Measurements from ENCODE around the gene SH3TC1.

Gene SH3TC1

GRCh38 chr4:8237256-8237989, 38.3 kb downstream of the SH3TC1 start:
- no peak for DNase-seq (ENCODE audit: low read depth)
- H3K4me3 ChIP-seq (ENCODE audit: low read depth, low read length): no peak overlapping the region
- TF ChIP-seq, protein P1, sequence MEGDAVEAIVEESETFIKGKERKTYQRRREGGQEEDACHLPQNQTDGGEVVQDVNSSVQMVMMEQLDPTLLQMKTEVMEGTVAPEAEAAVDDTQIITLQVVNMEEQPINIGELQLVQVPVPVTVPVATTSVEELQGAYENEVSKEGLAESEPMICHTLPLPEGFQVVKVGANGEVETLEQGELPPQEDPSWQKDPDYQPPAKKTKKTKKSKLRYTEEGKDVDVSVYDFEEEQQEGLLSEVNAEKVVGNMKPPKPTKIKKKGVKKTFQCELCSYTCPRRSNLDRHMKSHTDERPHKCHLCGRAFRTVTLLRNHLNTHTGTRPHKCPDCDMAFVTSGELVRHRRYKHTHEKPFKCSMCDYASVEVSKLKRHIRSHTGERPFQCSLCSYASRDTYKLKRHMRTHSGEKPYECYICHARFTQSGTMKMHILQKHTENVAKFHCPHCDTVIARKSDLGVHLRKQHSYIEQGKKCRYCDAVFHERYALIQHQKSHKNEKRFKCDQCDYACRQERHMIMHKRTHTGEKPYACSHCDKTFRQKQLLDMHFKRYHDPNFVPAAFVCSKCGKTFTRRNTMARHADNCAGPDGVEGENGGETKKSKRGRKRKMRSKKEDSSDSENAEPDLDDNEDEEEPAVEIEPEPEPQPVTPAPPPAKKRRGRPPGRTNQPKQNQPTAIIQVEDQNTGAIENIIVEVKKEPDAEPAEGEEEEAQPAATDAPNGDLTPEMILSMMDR (IDR thresholded peaks at IDR 0.05; ENCODE audit: low read depth, low read length): no peak
- TF ChIP-seq MYC (IDR thresholded peaks at IDR 0.05; ENCODE audit: low read depth, low read length) (no peak), POLR2A (IDR thresholded peaks at IDR 0.05; ENCODE audit: extremely low read depth, insufficient read length) (no peak)
- TF ChIP-seq, protein P2, sequence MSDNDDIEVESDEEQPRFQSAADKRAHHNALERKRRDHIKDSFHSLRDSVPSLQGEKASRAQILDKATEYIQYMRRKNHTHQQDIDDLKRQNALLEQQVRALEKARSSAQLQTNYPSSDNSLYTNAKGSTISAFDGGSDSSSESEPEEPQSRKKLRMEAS (IDR thresholded peaks at IDR 0.05; ENCODE audit: low read depth, low read length): no peak

DNA sequence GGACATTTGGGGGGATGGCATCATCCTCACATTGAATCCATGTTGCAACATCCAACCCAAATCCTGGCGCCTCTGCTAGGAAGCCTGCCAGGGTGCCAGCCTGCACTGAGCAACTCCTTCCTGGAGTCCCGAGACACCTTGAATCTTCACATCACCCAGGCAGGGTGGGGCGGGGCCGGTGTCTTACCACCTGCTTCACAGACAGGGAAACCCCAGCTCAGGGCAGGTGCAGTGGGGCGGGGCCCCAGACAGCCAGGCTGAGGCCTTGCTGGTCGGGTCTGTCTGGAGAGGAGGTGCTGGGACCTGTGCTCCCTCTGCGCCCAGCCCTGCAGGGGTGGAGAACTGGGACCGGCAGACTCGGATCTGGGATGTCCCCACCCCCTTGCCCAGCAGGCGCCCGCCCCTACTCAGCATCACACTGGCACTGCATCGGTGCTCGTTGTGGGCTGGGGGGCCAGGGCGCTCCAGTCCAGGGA, 39.0 kb downstream of the SH3TC1 start:
- TF ChIP-seq POLR2A (IDR thresholded peaks at IDR 0.05; ENCODE audit: extremely low read depth, insufficient read length): no peak
- no peak for TF ChIP-seq MYC (IDR thresholded peaks at IDR 0.05; ENCODE audit: low read depth, low read length)
- TF ChIP-seq, protein P2 (IDR thresholded peaks at IDR 0.05; ENCODE audit: low read depth, low read length): no peak
- TF ChIP-seq, protein P1 (IDR thresholded peaks at IDR 0.05; ENCODE audit: low read depth, low read length): no peak
- no peak overlapping the region for H3K4me3 ChIP-seq (ENCODE audit: low read depth, low read length)

GRCh38 chr4:8238515-8239053, 39.5 kb downstream of the SH3TC1 start:
- no peak overlapping the region for H3K4me3 ChIP-seq (ENCODE audit: low read depth, low read length)
- TF ChIP-seq, protein P2 (IDR thresholded peaks at IDR 0.05; ENCODE audit: low read depth, low read length): no peak
- TF ChIP-seq POLR2A (IDR thresholded peaks at IDR 0.05; ENCODE audit: extremely low read depth, insufficient read length): no peak
- TF ChIP-seq, protein P1 (IDR thresholded peaks at IDR 0.05; ENCODE audit: low read depth, low read length): peak; percentile 33
- TF ChIP-seq MYC (IDR thresholded peaks at IDR 0.05; ENCODE audit: low read depth, low read length): no peak
- DNase-seq (ENCODE audit: low read depth): no peak

More for the DNA sequence above, 39.0 kb downstream of the SH3TC1 start:
- no peak for DNase-seq (ENCODE audit: low read depth)

DNA sequence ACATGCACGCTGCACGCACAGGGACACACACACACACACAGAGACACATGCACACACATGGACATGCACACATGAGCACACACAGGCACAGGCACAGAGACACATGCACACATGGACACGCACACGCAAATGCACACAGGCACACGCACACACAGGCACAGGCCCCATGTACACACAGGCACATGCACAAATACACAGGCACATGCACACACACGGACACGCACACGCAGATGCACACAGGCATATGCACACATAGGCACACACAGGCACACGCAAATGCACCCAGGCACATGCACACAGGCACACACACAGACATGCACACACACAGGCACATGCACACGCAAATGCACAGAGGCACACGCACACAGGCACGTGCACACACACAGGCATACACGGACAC, 40.1 kb downstream of the SH3TC1 start:
- DNase-seq (ENCODE audit: low read depth): no peak
- TF ChIP-seq, protein P1 (IDR thresholded peaks at IDR 0.05; ENCODE audit: low read depth, low read length): no peak
- TF ChIP-seq, protein P2 (IDR thresholded peaks at IDR 0.05; ENCODE audit: low read depth, low read length): peak; percentile 12; the same call in 1 of the 2 replicates
- no peak overlapping the region for H3K4me3 ChIP-seq (ENCODE audit: low read depth, low read length)

- no peak for DNase-seq (ENCODE audit: low read depth)
- no peak overlapping the region for H3K4me3 ChIP-seq (ENCODE audit: low read depth, low read length)
- TF ChIP-seq, protein P1 (IDR thresholded peaks at IDR 0.05; ENCODE audit: low read depth, low read length): no peak
- TF ChIP-seq, protein P2 (IDR thresholded peaks at IDR 0.05; ENCODE audit: low read depth, low read length): no peak
- TF ChIP-seq POLR2A (IDR thresholded peaks at IDR 0.05; ENCODE audit: extremely low read depth, insufficient read length) (no peak), MYC (IDR thresholded peaks at IDR 0.05; ENCODE audit: low read depth, low read length) (no peak)
Observed at GRCh38 chr4:8239661-8240060, 40.6 kb downstream of the SH3TC1 start.
